Amniotic epithelial cell (primary cell): ENCODE results near the gene APOM.

ENCODE experiments used
- DNase-seq: peaks from one replicate; pipeline ENCODE4 v3.0.0-alpha.2; 2010; ENCODE audit warnings: low read depth

The APOM gene

GRCh38 chr6:31631209-31631608 lies 24.5 kb upstream of the APOM start:
- DNase-seq = no peak

GRCh38 chr6:31631681-31632278 lies 23.9 kb upstream of the APOM start:
- DNase-seq = no peak

GRCh38 chr6:31632279-31632946 lies 23.3 kb upstream of the APOM start:
- DNase-seq = no peak

- DNase-seq = no peak
These were observed 22.2 kb upstream of the APOM start for GRCh38 chr6:31633447-31633846.

- DNase-seq = no peak
These were observed 21.6 kb upstream of the APOM start for GRCh38 chr6:31634131-31634530.

- DNase-seq = no peak
These were observed 20.6 kb upstream of the APOM start for GRCh38 chr6:31634969-31635575.

- DNase-seq = no peak
These were observed 18.7 kb upstream of the APOM start for GRCh38 chr6:31636698-31637596.

GRCh38 chr6:31639043-31639442 lies 16.7 kb upstream of the APOM start:
- DNase-seq = no peak

GRCh38 chr6:31639449-31639861 lies 16.2 kb upstream of the APOM start:
- no peak for DNase-seq

GRCh38 chr6:31640612-31641011 lies 15.1 kb upstream of the APOM start:
- DNase-seq = no peak

- DNase-seq = no peak
These were observed 14.3 kb upstream of the APOM start for GRCh38 chr6:31641370-31641769.

- DNase-seq = no peak
These were observed 12.7 kb upstream of the APOM start for GRCh38 chr6:31642798-31643570.

- no peak for DNase-seq
These were observed 11.8 kb upstream of the APOM start for GRCh38 chr6:31643818-31644454.

- DNase-seq = no peak
These were observed 10.4 kb upstream of the APOM start for GRCh38 chr6:31645325-31645724.

GRCh38 chr6:31651602-31652191 lies 4.0 kb upstream of the APOM start:
- DNase-seq = peak; percentile 77

- no peak for DNase-seq
These were observed 2.6 kb upstream of the APOM start for GRCh38 chr6:31652925-31653724.

GRCh38 chr6:31654574-31655348 lies 933 bp upstream of the APOM start:
- DNase-seq = no peak

- no peak for DNase-seq
These were observed 1.9 kb downstream of the APOM start for GRCh38 chr6:31657406-31658157.
